NCI-H526 (cell line): ENCODE measurements around the gene SLC8A3.
A peak's percentile ranks its signal among the peaks of the same experiment; 100 is the strongest.

Experiments
- DNase-seq, 2 experiments: peaks; one replicate each; lab custom pipeline; 2025; lab: John Stamatoyannopoulos, UW

SLC8A3 gene

GRCh38 chr14:70067810-70068209 is 120.9 kb downstream of the SLC8A3 start:
- no peak for DNase-seq

GRCh38 chr14:70064136-70064865 is 124.5 kb downstream of the SLC8A3 start:
- DNase-seq: no peak

- DNase-seq: no peak
These were observed 127.6 kb downstream of the SLC8A3 start for GRCh38 chr14:70061108-70061507.

DNA sequence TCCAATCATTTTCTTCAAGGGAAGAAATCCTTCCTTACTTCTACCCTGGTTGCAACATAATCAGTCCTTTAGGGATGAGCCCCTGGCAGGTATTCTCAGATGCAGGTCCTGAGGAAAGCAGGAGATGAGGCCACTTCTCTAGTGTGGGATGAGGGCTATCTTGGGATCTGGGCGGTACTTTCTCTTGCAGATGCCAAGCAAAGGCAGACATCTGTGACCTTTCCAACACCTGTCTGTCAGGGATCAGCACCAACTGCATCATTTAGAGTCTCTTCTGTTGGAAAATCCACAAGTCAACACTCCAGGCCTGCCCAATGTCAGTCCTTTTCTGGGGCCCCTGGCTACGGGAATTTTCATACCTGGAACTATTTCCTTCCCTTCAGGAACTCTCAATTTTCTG is 129.2 kb downstream of the SLC8A3 start:
- DNase-seq: no peak

- no peak for DNase-seq
These were observed 131.1 kb downstream of the SLC8A3 start for GRCh38 chr14:70057519-70058136.

DNA sequence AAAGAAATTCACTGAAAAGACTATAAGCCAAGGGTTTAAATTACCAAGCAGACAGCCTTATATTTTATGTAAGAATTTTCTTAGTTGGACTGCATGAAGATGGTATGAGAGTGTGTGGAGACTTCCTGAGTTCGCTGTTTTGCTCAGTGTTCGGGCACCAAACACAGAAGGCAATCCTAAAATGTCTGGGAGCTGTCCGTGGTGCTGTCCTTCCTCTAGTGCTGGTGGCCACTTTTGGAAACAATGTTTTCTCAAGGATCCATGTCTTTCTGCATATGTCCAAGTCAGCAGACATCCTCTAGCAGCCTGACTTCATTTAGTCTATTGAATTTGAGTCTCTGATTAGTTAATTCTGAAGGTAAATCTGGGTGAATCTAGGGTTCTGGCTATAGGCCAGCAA is 135.8 kb downstream of the SLC8A3 start:
- DNase-seq: no peak

GRCh38 chr14:70050136-70050535 is 138.6 kb downstream of the SLC8A3 start:
- DNase-seq: no peak

DNA sequence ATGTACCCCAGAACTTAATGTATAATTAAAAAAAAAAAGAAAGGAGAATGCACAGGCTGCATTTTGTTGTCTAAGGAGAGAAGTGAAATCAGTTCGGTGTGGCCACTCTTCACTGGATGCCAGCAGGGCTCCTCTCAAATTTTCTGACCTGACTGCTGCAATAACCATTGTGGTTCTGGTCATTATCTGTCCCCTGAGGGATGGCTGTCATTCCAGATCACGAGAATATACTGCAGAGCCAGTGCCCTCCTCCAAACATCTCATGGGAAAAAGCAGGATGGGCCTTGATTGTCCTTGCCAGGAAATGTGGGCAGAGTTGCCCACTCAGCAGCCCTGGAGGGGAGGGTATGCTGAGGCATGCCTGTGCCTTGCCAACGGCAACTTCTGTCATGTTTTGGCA is 139.1 kb downstream of the SLC8A3 start:
- DNase-seq: no peak

GRCh38 chr14:70048313-70048654 is 140.5 kb downstream of the SLC8A3 start:
- no peak for DNase-seq

DNA sequence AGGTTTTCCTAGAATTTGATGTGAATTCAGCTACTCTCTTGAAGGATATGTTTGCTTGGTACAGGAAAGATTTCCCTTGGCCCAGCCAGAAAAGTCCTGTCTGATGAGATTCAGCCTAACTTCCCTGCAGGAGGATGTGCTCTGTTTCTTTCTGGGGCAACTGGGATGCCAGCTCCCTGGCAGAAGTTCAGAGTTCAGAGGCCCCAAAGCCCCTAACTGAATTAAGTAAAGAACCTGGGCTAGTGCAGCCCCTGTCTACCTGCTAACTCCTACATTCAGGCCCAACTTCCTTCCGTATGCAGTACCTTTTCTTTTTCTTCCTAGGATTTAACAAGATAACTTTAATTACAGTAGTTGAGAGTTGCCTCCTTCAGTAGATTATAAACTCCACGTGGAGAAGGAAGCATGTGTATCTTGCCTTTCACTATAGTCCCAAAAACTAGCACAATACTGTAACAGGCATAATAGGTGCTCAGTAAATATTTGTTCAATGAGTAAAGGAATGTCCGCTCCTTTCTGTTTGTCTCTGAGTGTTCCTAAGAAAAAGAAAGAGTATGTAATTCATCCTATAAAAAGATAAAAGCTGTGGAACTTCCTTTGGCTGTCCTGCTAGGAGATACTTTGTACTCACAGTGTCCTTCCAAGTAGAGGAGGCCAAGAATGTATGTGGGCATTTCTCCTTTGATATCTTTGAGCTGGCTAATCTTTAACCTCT is 141.0 kb downstream of the SLC8A3 start:
- DNase-seq: no peak

- peak; percentile 46 to 91 for DNase-seq
These were observed 142.8 kb downstream of the SLC8A3 start for GRCh38 chr14:70045844-70046535.

- DNase-seq: no peak
These were observed 143.4 kb downstream of the SLC8A3 start for GRCh38 chr14:70045310-70045709.

DNA sequence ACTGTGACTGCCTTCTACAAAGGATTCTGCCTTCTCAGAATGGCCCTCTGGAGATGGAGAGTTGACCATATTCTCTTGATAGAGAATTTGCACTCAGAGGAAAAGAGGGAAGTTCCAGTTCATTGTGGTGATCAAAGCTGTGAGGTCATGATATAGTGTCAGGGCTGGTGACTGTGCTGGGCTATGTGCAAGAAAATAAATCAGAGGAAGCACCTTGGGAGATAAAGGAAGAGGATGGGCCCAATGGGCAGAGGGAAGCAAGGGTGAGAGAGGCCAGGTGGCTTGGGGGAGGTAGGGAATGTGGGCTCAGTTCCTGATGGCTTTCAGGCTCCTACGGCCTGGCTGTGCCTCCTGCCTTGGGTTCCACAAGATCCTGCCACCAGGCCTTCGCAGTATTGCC is 145.8 kb downstream of the SLC8A3 start:
- no peak for DNase-seq

DNA sequence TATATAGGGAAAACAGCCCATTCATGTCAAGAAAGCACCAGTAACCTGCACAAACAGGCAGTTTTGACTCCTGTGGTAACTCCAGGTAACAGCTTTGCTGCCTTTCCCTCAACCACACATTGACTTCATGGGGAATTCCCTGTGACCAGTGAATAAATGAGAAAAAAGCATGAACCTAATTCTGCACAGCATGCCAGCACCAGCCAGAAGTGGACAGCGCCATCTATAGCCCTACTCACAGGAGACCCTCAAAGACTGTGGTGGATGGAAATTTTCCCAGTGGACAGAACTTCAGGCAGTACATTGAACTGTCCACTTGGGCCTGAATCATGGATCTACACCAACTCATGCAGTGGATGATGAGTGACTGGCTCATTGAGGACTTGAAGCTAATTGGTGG is 152.1 kb downstream of the SLC8A3 start:
- DNase-seq: peak in 1 of 2 experiments; percentile 6

GRCh38 chr14:70034257-70034656 is 154.5 kb downstream of the SLC8A3 start:
- no peak for DNase-seq

DNA sequence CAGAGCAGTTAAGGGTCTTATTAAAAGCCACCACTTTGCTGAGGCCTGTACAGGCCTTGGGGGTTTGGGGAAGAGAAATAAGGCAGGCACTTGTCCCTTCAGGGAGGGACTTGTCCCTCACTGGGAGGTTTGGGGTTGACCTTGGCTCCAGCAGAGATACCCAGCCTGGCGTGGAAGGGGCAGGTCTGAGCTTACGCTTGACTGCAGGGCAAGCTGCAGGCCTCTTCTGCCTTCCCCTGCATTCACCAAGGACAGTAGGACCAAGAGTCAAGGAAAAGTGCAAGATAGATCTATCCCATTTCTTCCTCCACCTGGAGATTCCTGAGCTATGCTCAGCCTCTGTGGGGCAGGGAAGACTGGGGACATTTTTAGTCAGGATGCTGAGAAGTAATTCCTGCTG is 155.2 kb downstream of the SLC8A3 start:
- DNase-seq: no peak

GRCh38 chr14:70033116-70033515 is 155.6 kb downstream of the SLC8A3 start:
- DNase-seq: no peak

DNA sequence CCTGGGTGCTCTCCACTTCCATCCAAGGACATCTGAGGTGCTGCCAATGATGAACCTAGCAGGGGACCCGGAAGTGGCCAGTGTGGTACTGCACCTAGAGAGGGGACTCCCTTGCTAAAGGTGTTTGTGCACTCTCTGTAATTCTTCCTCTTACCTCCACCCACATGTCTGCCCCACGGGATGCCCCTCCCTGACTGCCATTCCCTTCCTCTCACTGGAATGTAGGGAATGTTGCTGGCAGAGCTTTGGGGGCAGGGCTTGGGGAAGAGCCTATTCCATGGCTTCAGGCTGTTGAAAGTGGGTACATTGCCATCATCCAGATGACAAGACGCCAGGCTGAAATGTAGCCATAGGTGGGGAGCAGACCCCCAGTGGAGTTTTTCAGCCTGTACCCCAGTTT is 156.3 kb downstream of the SLC8A3 start:
- no peak for DNase-seq

- DNase-seq: no peak
These were observed 156.7 kb downstream of the SLC8A3 start for GRCh38 chr14:70032016-70032415.

- DNase-seq: no peak
These were observed 159.2 kb downstream of the SLC8A3 start for GRCh38 chr14:70029296-70030132.

DNA sequence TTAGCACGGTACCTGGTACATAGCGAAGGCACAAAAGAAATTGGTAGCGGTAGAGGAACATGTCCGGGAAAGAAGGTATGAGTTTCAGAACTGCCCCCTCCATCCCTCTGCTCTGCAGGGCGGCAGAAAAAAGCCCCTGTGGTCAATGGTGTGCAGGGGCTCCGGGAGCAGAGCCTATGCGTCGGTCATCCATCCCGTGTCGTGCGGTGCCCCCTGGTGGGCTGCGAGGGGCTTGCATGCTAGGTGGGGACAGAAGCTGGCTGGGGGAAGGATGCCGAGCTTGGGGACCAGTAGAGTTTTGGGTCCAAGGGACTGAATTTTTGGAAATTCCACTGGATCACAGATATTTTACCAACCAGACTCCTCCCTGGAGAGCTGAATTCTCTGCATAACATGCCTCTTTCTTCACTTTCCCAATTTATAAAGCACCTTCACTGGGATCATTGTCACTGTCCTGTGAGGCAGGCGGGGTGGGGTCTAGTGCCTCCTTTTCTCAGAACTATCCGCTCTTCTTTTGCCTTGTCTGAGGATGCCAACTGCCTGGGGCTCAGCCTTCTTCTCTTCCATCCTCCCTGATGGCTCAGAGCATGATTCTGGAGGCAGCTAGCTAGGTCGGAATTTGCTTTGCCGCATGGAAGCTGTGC is 160.8 kb downstream of the SLC8A3 start:
- peak in 1 of 2 experiments; percentile 78 for DNase-seq
